22Rv1 (cell line): ENCODE data around the gene SLC25A21.

Experiments
- CTCF ChIP-seq: fragments of 450-650 bp; IDR thresholded peaks from 2 replicates; pipeline ENCODE4 v1.5.1; 2017; ENCODE audit warnings: mild to moderate bottlenecking
- ZFX ChIP-seq: fragments of 450-650 bp; IDR thresholded peaks from 2 replicates; pipeline ENCODE4 v1.6.1; 2017; ENCODE audit warnings: antibody characterized with exemption, borderline replicate concordance

- no peak for TF ChIP-seq CTCF
- no peak for TF ChIP-seq ZFX
These were observed 183.8 kb downstream of the SLC25A21 start for GRCh38 chr14:36988568-36988967.
